CD14-positive monocyte (primary cell): Measurements from ENCODE around the gene TRIM38. TPM values are rescaled to one million over a fixed set of nuclear protein-coding genes. Genes with fewer than 3 reads are reported as not detected.

Source experiments
- DNase-seq, 3 donors: peaks; one replicate each; pipeline ENCODE4 v3.0.0-alpha.2; 2011 to 2022
- H2AFZ ChIP-seq: 2 replicates; pipeline ENCODE4 v1.6.0; 2012; ENCODE audit warnings: mild to moderate bottlenecking, low read depth, low read length, inconsistent platforms; ENCODE audit not compliant: insufficient read depth, poor library complexity, severe bottlenecking
- H3K27ac ChIP-seq, 2 donors: 1 replicate in 1 of 2; 2 replicates in 1 of 2; pipeline ENCODE4 v1.5.1; 2012 to 2013; ENCODE audit warnings: low read length in 2 of 2, control low read depth in 1 of 2, inconsistent platforms in 1 of 2, low read depth in 1 of 2, mild to moderate bottlenecking in 1 of 2
- H3K27me3 ChIP-seq, 2 donors: one replicate each; pipeline versions ENCODE4 v1.6.0 to v1.6.1; 2011 to 2013; ENCODE audit warnings: low read length in 2 of 2; ENCODE audit not compliant: control insufficient read depth in 2 of 2, insufficient read depth in 2 of 2
- H3K36me3 ChIP-seq, 2 donors: replicated peaks in 1 of 2; 1 replicate in 1 of 2; 2 replicates in 1 of 2; pipeline versions ENCODE4 v1.5.1 to v1.6.1; 2012 to 2013; ENCODE audit warnings: low read length in 2 of 2, control low read depth in 1 of 2, inconsistent platforms in 1 of 2, mild to moderate bottlenecking in 1 of 2; ENCODE audit not compliant: insufficient read depth in 2 of 2, control insufficient read depth in 1 of 2
- H3K4me1 ChIP-seq, 2 donors: 1 replicate in 1 of 2; 2 replicates in 1 of 2; pipeline versions ENCODE4 v1.5.1 to v1.6.1; 2012 to 2013; ENCODE audit warnings: low read length in 2 of 2, control low read depth in 1 of 2, inconsistent platforms in 1 of 2, mild to moderate bottlenecking in 1 of 2, moderate library complexity in 1 of 2; ENCODE audit not compliant: insufficient read depth in 2 of 2, control insufficient read depth in 1 of 2
- H3K4me2 ChIP-seq: replicated peaks from 2 replicates; pipeline ENCODE3; 2012; ENCODE audit warnings: low read length, moderate library complexity, mild to moderate bottlenecking; ENCODE audit not compliant: poor library complexity, severe bottlenecking; ENCODE audit errors: extremely low read depth
- H3K4me3 ChIP-seq, 3 experiments: fragments of 200-600 bp in 1 of 3; sonication (generic) in 1 of 3; replicated peaks in 1 of 3; 1 replicate in 2 of 3; 2 replicates in 1 of 3; pipeline ENCODE4 v1.5.1; 2011 to 2013; ENCODE audit warnings: low read length in 3 of 3, mild to moderate bottlenecking in 3 of 3, control low read depth in 2 of 3, low read depth in 2 of 3, inconsistent platforms in 1 of 3, moderate library complexity in 1 of 3
- H3K79me2 ChIP-seq: 2 replicates; pipeline ENCODE4 v1.6.0; 2012; ENCODE audit warnings: mild to moderate bottlenecking, control low read depth, inconsistent platforms, low read length, moderate library complexity; ENCODE audit not compliant: insufficient read depth
- H3K9ac ChIP-seq: 2 replicates; pipeline ENCODE4 v1.6.0; 2017; ENCODE audit warnings: low read length, mild to moderate bottlenecking; ENCODE audit not compliant: insufficient read depth, poor library complexity, severe bottlenecking
- H3K9me3 ChIP-seq, 2 donors: replicated peaks in 1 of 2; 1 replicate in 1 of 2; 2 replicates in 1 of 2; pipeline versions ENCODE4 v1.5.1 to v1.6.1; 2012 to 2013; ENCODE audit warnings: low read length in 2 of 2, control low read depth in 1 of 2; ENCODE audit not compliant: control insufficient read depth in 1 of 2, insufficient read depth in 1 of 2
- H4K20me1 ChIP-seq: 2 replicates; pipeline ENCODE4 v1.6.0; 2012; ENCODE audit warnings: mild to moderate bottlenecking, low read length, control low read depth, moderate library complexity; ENCODE audit not compliant: insufficient read depth
- H3K27ac Mint-ChIP-seq, 7 donors: one replicate each; pipeline ENCODE4 v1.8.0; 2020; ENCODE audit warnings: mild to moderate bottlenecking in 7 of 7, mixed read lengths in 7 of 7, moderate library complexity in 6 of 7, inconsistent platforms in 2 of 7
- H3K27me3 Mint-ChIP-seq, 3 donors: one replicate each; pipeline ENCODE4 v1.8.0; 2021 to 2022; ENCODE audit warnings: low read depth in 3 of 3, mild to moderate bottlenecking in 3 of 3, mixed read lengths in 3 of 3, moderate library complexity in 3 of 3, inconsistent platforms in 1 of 3
- H3K36me3 Mint-ChIP-seq, 2 donors: one replicate each; pipeline ENCODE4 v1.8.0; 2020; ENCODE audit warnings: mixed read lengths in 2 of 2, inconsistent platforms in 1 of 2, mild to moderate bottlenecking in 1 of 2
- H3K4me1 Mint-ChIP-seq: one replicate; pipeline ENCODE4 v1.8.0; 2020; ENCODE audit warnings: mild to moderate bottlenecking, mixed read lengths
- H3K4me3 Mint-ChIP-seq, 2 donors: one replicate each; pipeline ENCODE4 v1.8.0; 2020; ENCODE audit warnings: mild to moderate bottlenecking in 2 of 2, mixed read lengths in 2 of 2, moderate library complexity in 1 of 2
- H3K9me3 Mint-ChIP-seq, 7 donors: one replicate each; pipeline ENCODE4 v1.8.0; 2020 to 2022; ENCODE audit warnings: mixed read lengths in 7 of 7, mild to moderate bottlenecking in 6 of 7, moderate library complexity in 6 of 7, inconsistent platforms in 2 of 7
- CTCF ChIP-seq: fragments of 200-600 bp; IDR thresholded peaks from one replicate; pipeline ENCODE4 v1.8.0; 2022; ENCODE audit warnings: antibody characterized with exemption, mild to moderate bottlenecking
- WGBS: methylation state at CpG from one replicate; pipeline ENCODE4 v1.1.5; 2013; ENCODE audit warnings: missing lambda C conversion rate; ENCODE audit not compliant: insufficient coverage; 5-methylcytosine and 5-hydroxymethylcytosine counted together
- intact Hi-C, 2 donors: fragments of 100-400 bp; cut with micrococcal nuclease; formaldehyde crosslinking; loops; one replicate each; pipeline versions ENCODE4 v1.15.0 to v1.15.1; 2023
- polyA plus RNA-seq, 3 donors: library from polyadenylated mRNA; depleted of rRNA in 1 of 3; unstranded in 2 of 3; stranded (reverse) in 1 of 3; fragments of 300-500 nt in 2 of 3; fragments of >200 nt in 1 of 3; fragmentation: Illumina TruSeq in 2 of 3; gene quantifications; 1 replicate in 2 of 3; 2 replicates in 1 of 3; pipeline ENCODE4 v1.2.3, GENCODE V29; 2012 to 2021

The TRIM38 gene
- polyA plus RNA-seq, 3 donors = 4.1 to 23.2 (median 8.0) TPM

- H3K4me1 Mint-ChIP-seq = peaks cover 32% of the 10 kb centered on the region
- no peaks in the 10 kb centered on the region for H3K27me3 ChIP-seq
- H3K4me3 Mint-ChIP-seq = peak overlapping the region; percentile 94 to 95
- peak overlapping the region; percentile 71 for H2AFZ ChIP-seq
- peaks cover 0 to 7% (median 5%) of the 10 kb centered on the region in 3 donors for H3K27me3 Mint-ChIP-seq
- H3K36me3 ChIP-seq = no peaks in the 10 kb centered on the region
- H3K79me2 ChIP-seq = no peaks in the 10 kb centered on the region
- DNase-seq = peak; percentile 36 to 60 (median 48)
- peak overlapping the region; percentile 44 to 79 (median 66) for H3K4me3 ChIP-seq
- H3K27ac ChIP-seq = peak overlapping the region; percentile 91 to 97
- H3K9ac ChIP-seq = peak overlapping the region; percentile 82
- 0% methylated on average over 21 of the region's 23 CpGs for WGBS
- H4K20me1 ChIP-seq = no peaks in the 10 kb centered on the region
- TF ChIP-seq CTCF = no peak
- peak overlapping the region; percentile 75 for H3K4me2 ChIP-seq
- H3K27ac Mint-ChIP-seq = peak overlapping the region; percentile 97 to 99 (median 98)
- H3K4me1 ChIP-seq = peaks cover 37 to 47% of the 10 kb centered on the region in 2 donors
- peaks cover 2 to 20% (median 8%) of the 10 kb centered on the region in 7 donors for H3K9me3 Mint-ChIP-seq
- intact Hi-C loops = loop anchor here in 1 of 2 donors (5.0 to 10.0 kb wide), 3 partner anchors 36 to 1114 kb away; partner anchors contain the start of gene TRIM38
- H3K9me3 ChIP-seq = peaks cover 0 to 3% of the 10 kb centered on the region in 2 donors
- no peaks in the 10 kb centered on the region for H3K36me3 Mint-ChIP-seq
Measured at GRCh38 chr6:26021001-26021349, 58.4 kb downstream of the TRIM38 start.

GRCh38 chr6:26021350-26022131 lies 58.9 kb downstream of the TRIM38 start:
- Mint-ChIP-seq H3K9me3 (peaks cover 1 to 16% (median 8%) of the 10 kb centered on the region in 7 donors), H3K36me3 (no peaks in the 10 kb centered on the region), H3K4me3 (peak overlapping the region; percentile 94 to 95), H3K27me3 (peaks cover 0 to 7% (median 5%) of the 10 kb centered on the region in 3 donors), H3K27ac (peak overlapping the region; percentile 97 to 99 (median 98)), H3K4me1 (peaks cover 36% of the 10 kb centered on the region)
- Histone ChIP-seq H3K4me1 (peaks cover 42 to 52% of the 10 kb centered on the region in 2 donors), H3K79me2 (no peaks in the 10 kb centered on the region), H2AFZ (peak overlapping the region; percentile 71), H3K9me3 (peaks cover 0 to 3% of the 10 kb centered on the region in 2 donors), H4K20me1 (no peaks in the 10 kb centered on the region), H3K9ac (peak overlapping the region; percentile 82), H3K27ac (peak overlapping the region; percentile 91 to 97), H3K4me2 (peak overlapping the region; percentile 75), H3K27me3 (no peaks in the 10 kb centered on the region), H3K4me3 (peak overlapping the region; percentile 66 to 79 (median 71)), H3K36me3 (no peaks in the 10 kb centered on the region)
- TF ChIP-seq CTCF = no peak
- DNase-seq = peak; percentile 88 to 91 (median 90)
- intact Hi-C loops = loop anchor here in 1 of 2 donors (5.0 to 10.0 kb wide), 3 partner anchors 36 to 1113 kb away; partner anchors contain the start of gene TRIM38
- WGBS = under 1% methylated on average over 33 of the region's 39 CpGs
